Measurements from ENCODE around the gene PREB.

- no peak for TF ChIP-seq CTCF (IDR thresholded peaks at IDR 0.05)
- TF ChIP-seq POLR2A (IDR thresholded peaks at IDR 0.05): no peak
- TF ChIP-seq POLR2AphosphoS5 (IDR thresholded peaks at IDR 0.05): no peak
These were observed 44.0 kb upstream of the PREB start for GRCh38 chr2:27178469-27178868.
